Activated naive CD8-positive, alpha-beta T cell (primary cell): ENCODE measurements around the gene KRT38.

Experiments used
- H3K27ac Mint-ChIP-seq: one replicate; pipeline ENCODE4 v1.8.0; 2021; ENCODE audit warnings: mixed read lengths
- H3K27me3 Mint-ChIP-seq: one replicate; pipeline ENCODE4 v1.8.0; 2021; ENCODE audit warnings: mixed read lengths
- H3K36me3 Mint-ChIP-seq: one replicate; pipeline ENCODE4 v1.8.0; 2021; ENCODE audit warnings: mixed read lengths
- H3K4me1 Mint-ChIP-seq: one replicate; pipeline ENCODE4 v1.8.0; 2021; ENCODE audit warnings: low read depth, mixed read lengths
- H3K4me3 Mint-ChIP-seq: one replicate; pipeline ENCODE4 v1.8.0; 2021; ENCODE audit warnings: mild to moderate bottlenecking, mixed read lengths
- H3K9me3 Mint-ChIP-seq: one replicate; pipeline ENCODE4 v1.8.0; 2021; ENCODE audit warnings: low read depth, mixed read lengths

The KRT38 gene

GRCh38 chr17:41440531-41441033, at the start of gene KRT38:
Gene KRT38, minus strand, starts transcription at chr17:41440983. Its CDS starts 62 bp downstream, at chr17:41440921.
- H3K4me1 Mint-ChIP-seq, result no peaks in the 10 kb centered on the region
- no peaks in the 10 kb centered on the region for H3K36me3 Mint-ChIP-seq
- no peak within 1 kb of the TSS for H3K4me3 Mint-ChIP-seq
- no peaks in the 10 kb centered on the region for H3K27me3 Mint-ChIP-seq
- H3K27ac Mint-ChIP-seq, result no peak within 1 kb of the TSS
- no peaks in the 10 kb centered on the region for H3K9me3 Mint-ChIP-seq

GRCh38 chr17:41489531-41489930, 48.7 kb upstream of the KRT38 start, which contains the start of gene KRT36:
Gene KRT36, minus strand, starts transcription at chr17:41489910. Its CDS starts 46 bp downstream, at chr17:41489864.
- H3K9me3 Mint-ChIP-seq, result no peaks in the 10 kb centered on the region
- H3K36me3 Mint-ChIP-seq, result no peaks in the 10 kb centered on the region
- H3K4me1 Mint-ChIP-seq, result peaks cover 10% of the 10 kb centered on the region
- no peak within 1 kb of the TSS for H3K4me3 Mint-ChIP-seq
- no peak within 1 kb of the TSS for H3K27ac Mint-ChIP-seq
- H3K27me3 Mint-ChIP-seq, result peaks cover 2% of the 10 kb centered on the region

GRCh38 chr17:41486809-41487530, 46.2 kb upstream of the KRT38 start:
- no peak overlapping the region for H3K27ac Mint-ChIP-seq

GRCh38 chr17:41486316-41486715, 45.5 kb upstream of the KRT38 start:
- Mint-ChIP-seq H3K4me3 (no peak overlapping the region), H3K27me3 (peaks cover 2% of the 10 kb centered on the region), H3K9me3 (no peaks in the 10 kb centered on the region), H3K4me1 (peaks cover 7% of the 10 kb centered on the region), H3K36me3 (no peaks in the 10 kb centered on the region), H3K27ac (no peak overlapping the region)

More at GRCh38 chr17:41486809-41487530, 46.2 kb upstream of the KRT38 start:
- H3K4me3 Mint-ChIP-seq, result no peak overlapping the region
- no peaks in the 10 kb centered on the region for H3K36me3 Mint-ChIP-seq
- H3K4me1 Mint-ChIP-seq, result peaks cover 7% of the 10 kb centered on the region
- no peaks in the 10 kb centered on the region for H3K9me3 Mint-ChIP-seq
- H3K27me3 Mint-ChIP-seq, result peaks cover 2% of the 10 kb centered on the region

GRCh38 chr17:41484920-41485904, 44.4 kb upstream of the KRT38 start:
- no peaks in the 10 kb centered on the region for H3K9me3 Mint-ChIP-seq
- no peaks in the 10 kb centered on the region for H3K36me3 Mint-ChIP-seq
- H3K27me3 Mint-ChIP-seq, result peaks cover 2% of the 10 kb centered on the region
- no peak overlapping the region for H3K27ac Mint-ChIP-seq
- H3K4me1 Mint-ChIP-seq, result peaks cover 3% of the 10 kb centered on the region
- H3K4me3 Mint-ChIP-seq, result no peak overlapping the region

GRCh38 chr17:41483991-41484826, 43.4 kb upstream of the KRT38 start:
- Mint-ChIP-seq H3K27me3 (peaks cover 2% of the 10 kb centered on the region), H3K4me3 (no peak overlapping the region), H3K36me3 (no peaks in the 10 kb centered on the region), H3K4me1 (no peaks in the 10 kb centered on the region), H3K27ac (no peak overlapping the region), H3K9me3 (no peaks in the 10 kb centered on the region)

GRCh38 chr17:41483531-41483930, 42.7 kb upstream of the KRT38 start:
- no peak overlapping the region for H3K27ac Mint-ChIP-seq
- no peaks in the 10 kb centered on the region for H3K4me1 Mint-ChIP-seq
- no peaks in the 10 kb centered on the region for H3K36me3 Mint-ChIP-seq
- no peak overlapping the region for H3K4me3 Mint-ChIP-seq
- no peaks in the 10 kb centered on the region for H3K9me3 Mint-ChIP-seq
- H3K27me3 Mint-ChIP-seq, result peaks cover 2% of the 10 kb centered on the region

GRCh38 chr17:41481036-41481435, 40.3 kb upstream of the KRT38 start, which contains the start of gene KRT35:
Gene KRT35, minus strand, starts transcription at chr17:41481151. Its CDS starts 54 bp downstream, at chr17:41481097.
- peaks cover 2% of the 10 kb centered on the region for H3K27me3 Mint-ChIP-seq
- H3K27ac Mint-ChIP-seq, result no peak within 1 kb of the TSS
- H3K4me1 Mint-ChIP-seq, result no peaks in the 10 kb centered on the region
- no peaks in the 10 kb centered on the region for H3K36me3 Mint-ChIP-seq
- no peak within 1 kb of the TSS for H3K4me3 Mint-ChIP-seq
- H3K9me3 Mint-ChIP-seq, result no peaks in the 10 kb centered on the region

GRCh38 chr17:41480581-41480980, 39.8 kb upstream of the KRT38 start:
- Mint-ChIP-seq H3K9me3 (no peaks in the 10 kb centered on the region), H3K27ac (no peak overlapping the region), H3K4me3 (no peak overlapping the region), H3K36me3 (no peaks in the 10 kb centered on the region), H3K4me1 (no peaks in the 10 kb centered on the region), H3K27me3 (no peaks in the 10 kb centered on the region)

GRCh38 chr17:41480136-41480535, 39.4 kb upstream of the KRT38 start:
- H3K27me3 Mint-ChIP-seq, result no peaks in the 10 kb centered on the region
- no peak overlapping the region for H3K27ac Mint-ChIP-seq
- no peaks in the 10 kb centered on the region for H3K4me1 Mint-ChIP-seq
- no peaks in the 10 kb centered on the region for H3K9me3 Mint-ChIP-seq
- no peak overlapping the region for H3K4me3 Mint-ChIP-seq
- H3K36me3 Mint-ChIP-seq, result no peaks in the 10 kb centered on the region

- no peak overlapping the region for H3K4me3 Mint-ChIP-seq
- no peak overlapping the region for H3K27ac Mint-ChIP-seq
- H3K4me1 Mint-ChIP-seq, result no peaks in the 10 kb centered on the region
These were observed 37.5 kb upstream of the KRT38 start for GRCh38 chr17:41478237-41478636.

GRCh38 chr17:41476866-41477815, 36.4 kb upstream of the KRT38 start:
- no peaks in the 10 kb centered on the region for H3K4me1 Mint-ChIP-seq

More at GRCh38 chr17:41478237-41478636, 37.5 kb upstream of the KRT38 start:
- Mint-ChIP-seq H3K36me3 (no peaks in the 10 kb centered on the region), H3K27me3 (no peaks in the 10 kb centered on the region), H3K9me3 (no peaks in the 10 kb centered on the region)

GRCh38 chr17:41475421-41475820, 34.6 kb upstream of the KRT38 start:
- Mint-ChIP-seq H3K36me3 (peaks cover 6% of the 10 kb centered on the region), H3K4me1 (no peaks in the 10 kb centered on the region), H3K4me3 (no peak overlapping the region), H3K27ac (no peak overlapping the region), H3K27me3 (no peaks in the 10 kb centered on the region), H3K9me3 (no peaks in the 10 kb centered on the region)

More at GRCh38 chr17:41476866-41477815, 36.4 kb upstream of the KRT38 start:
- no peaks in the 10 kb centered on the region for H3K9me3 Mint-ChIP-seq
- no peak overlapping the region for H3K27ac Mint-ChIP-seq
- no peak overlapping the region for H3K4me3 Mint-ChIP-seq
- peaks cover 2% of the 10 kb centered on the region for H3K36me3 Mint-ChIP-seq
- H3K27me3 Mint-ChIP-seq, result no peaks in the 10 kb centered on the region
